GM12891 (cell line): Measurements from ENCODE around the gene TXNRD1.

Experiments
- PAX5 ChIP-seq: IDR thresholded peaks from 2 replicates; pipeline ENCODE4 v1.6.1; 2011; ENCODE audit warnings: low read length, moderate library complexity, mild to moderate bottlenecking; ENCODE audit not compliant: insufficient read depth, severe bottlenecking
- POLR2A ChIP-seq: IDR thresholded peaks from 2 replicates; pipeline ENCODE4 v1.6.1; 2011; ENCODE audit warnings: low read depth, low read length, control low read depth
- POLR2AphosphoS5 ChIP-seq: IDR thresholded peaks from 2 replicates; pipeline ENCODE4 v1.6.1; 2011; ENCODE audit warnings: low read depth, low read length, control low read depth
- POU2F2 ChIP-seq: IDR thresholded peaks from 2 replicates; pipeline ENCODE4 v1.6.1; 2011; ENCODE audit warnings: low read depth, mild to moderate bottlenecking, control low read depth, low read length, moderate library complexity
- SPI1 ChIP-seq: IDR thresholded peaks from 2 replicates; pipeline ENCODE4 v1.6.1; 2011; ENCODE audit warnings: low read depth, low read length, control low read depth
- TAF1 ChIP-seq: IDR thresholded peaks from 2 replicates; pipeline ENCODE4 v1.6.1; 2011; ENCODE audit warnings: low read depth, low read length, control low read depth

DNA sequence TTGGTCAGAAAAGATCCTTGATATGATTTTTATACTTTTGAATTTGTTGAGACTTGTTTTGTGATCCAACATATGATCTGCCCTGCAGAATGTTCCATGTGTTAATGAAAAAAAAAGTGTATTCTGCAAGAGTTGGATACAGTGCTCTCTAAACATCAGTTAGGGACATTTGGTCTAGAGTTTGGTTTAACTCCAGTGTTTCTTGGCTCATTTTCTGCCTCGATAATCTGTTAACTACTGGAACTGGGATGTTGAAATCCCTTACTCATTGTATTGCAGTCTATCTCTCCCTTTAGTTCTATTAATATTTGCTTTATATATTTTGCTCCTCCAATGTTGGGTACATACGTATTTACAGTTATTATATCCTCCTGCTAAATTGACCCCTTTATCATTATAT lies 18.3 kb upstream of the TXNRD1 start:
- TF ChIP-seq POLR2AphosphoS5 (no peak), POLR2A (no peak), TAF1 (no peak), PAX5 (no peak), SPI1 (no peak), POU2F2 (no peak)
